IPS DF 4.7 (cell line): ENCODE data around the gene IGF1R.

Source experiments
- DNase-seq: peaks from one replicate; pipeline ENCODE4 v3.0.0-alpha.2; 2013; ENCODE audit warnings: low spot score; ENCODE audit errors: extremely low read depth

The IGF1R gene

DNA sequence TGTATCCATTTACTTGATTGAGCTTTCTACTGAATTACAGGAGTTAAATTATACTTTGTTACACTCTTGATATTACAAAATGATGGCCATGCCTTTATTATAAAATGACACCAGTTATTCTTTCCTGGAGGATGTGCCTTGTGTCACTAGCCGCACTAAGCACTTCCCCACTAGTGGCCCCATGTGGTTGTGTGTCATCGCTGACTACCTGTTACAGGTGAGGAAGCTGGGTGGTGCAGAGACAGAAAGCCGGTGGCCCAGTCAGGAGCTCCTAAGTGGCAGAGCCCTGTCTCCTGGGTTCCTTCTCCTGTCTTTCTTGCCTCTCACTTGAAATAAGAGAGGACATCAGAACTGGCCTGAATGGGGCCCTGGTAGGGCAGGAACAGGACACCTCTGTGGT lies 96.8 kb downstream of the IGF1R start:
- DNase-seq, result no peak

DNA sequence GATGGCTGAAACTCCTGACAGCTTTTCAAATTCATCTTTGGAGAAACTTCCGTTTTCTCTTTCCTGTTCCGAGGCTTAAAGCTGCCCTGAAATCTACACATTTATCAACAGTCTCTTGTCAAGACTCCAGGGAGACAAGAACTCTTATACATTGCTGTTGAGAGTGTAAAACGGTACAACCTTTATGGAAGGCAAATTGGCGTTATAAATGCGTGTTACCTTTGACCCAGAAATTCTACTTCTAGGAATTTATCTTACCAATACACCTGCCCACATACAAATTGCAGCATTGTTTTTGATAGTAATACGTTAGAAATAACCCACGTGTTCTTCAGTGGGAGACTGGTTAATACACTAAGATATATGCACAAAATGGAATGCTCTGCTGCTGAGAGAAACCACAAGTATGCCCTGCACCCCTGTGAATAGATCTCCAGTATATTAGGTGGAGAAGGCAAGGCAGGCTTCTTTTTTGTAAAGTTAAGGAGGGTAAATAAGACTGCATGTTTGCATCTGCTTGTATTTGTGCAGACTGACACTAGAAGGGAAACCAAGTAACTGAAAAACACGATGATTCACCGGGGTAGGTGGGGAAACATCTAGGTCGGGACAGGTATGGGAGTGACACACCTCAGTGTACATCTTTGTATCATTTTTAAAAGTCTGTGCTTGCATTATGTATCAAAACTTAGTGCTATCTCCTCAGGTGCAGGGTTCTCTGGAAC lies 97.5 kb downstream of the IGF1R start:
- DNase-seq, result no peak

DNA sequence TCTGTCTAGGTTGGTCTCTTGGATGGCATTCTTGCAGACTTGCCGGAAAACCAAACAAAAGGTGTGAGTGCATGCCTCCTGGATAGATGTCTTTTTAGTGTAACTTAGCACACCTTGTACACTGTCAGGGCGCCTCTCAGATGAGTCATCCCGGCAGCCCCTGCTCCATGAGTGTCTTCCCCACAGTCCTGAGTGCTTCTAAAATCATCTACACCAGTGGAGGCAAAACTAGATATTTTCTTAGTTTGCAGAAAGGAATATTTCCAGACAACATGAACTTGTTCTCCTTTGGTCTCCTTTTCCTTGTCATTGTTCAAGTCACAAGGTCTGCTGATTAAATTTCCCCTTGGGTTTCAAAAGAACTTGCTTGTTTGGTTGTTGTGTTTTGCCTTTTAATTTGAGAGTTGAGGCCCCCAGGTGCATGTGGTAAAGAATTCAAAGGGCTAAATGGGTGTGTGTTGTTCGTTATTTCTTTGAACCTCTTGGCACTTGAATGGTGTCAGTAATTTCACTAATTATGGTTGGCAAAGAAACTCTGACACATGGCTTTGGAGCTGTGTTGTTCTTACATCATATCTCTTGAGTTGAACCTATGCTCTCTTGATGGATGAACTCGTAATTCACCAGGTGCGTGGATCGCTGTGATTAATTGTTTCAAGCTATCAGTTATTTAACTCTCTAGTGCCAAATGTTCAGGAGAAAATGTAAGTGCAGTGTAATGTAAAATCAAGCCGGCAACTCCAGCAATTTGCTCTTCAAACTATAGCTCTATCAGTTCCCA lies 98.2 kb downstream of the IGF1R start:
- DNase-seq, result no peak

DNA sequence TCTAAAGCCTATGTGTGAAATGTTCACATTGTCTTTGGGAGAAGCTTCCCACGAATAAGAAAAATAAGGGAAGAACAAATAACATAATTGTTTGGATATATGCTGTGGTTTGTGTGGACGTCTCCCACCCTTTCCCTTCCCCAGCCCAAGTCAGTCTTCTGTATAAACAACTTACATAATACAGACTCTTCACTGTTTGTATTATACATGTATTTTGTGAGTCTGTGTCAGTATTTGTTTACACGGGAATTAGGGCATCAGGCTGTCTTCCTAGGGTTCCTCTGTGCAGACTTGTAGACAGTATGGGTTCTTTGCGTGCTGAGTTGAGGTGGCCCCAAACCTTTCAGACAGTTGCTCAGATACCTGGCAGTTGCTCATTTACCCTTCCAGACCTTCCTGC lies 103.4 kb downstream of the IGF1R start:
- DNase-seq, result no peak

DNA sequence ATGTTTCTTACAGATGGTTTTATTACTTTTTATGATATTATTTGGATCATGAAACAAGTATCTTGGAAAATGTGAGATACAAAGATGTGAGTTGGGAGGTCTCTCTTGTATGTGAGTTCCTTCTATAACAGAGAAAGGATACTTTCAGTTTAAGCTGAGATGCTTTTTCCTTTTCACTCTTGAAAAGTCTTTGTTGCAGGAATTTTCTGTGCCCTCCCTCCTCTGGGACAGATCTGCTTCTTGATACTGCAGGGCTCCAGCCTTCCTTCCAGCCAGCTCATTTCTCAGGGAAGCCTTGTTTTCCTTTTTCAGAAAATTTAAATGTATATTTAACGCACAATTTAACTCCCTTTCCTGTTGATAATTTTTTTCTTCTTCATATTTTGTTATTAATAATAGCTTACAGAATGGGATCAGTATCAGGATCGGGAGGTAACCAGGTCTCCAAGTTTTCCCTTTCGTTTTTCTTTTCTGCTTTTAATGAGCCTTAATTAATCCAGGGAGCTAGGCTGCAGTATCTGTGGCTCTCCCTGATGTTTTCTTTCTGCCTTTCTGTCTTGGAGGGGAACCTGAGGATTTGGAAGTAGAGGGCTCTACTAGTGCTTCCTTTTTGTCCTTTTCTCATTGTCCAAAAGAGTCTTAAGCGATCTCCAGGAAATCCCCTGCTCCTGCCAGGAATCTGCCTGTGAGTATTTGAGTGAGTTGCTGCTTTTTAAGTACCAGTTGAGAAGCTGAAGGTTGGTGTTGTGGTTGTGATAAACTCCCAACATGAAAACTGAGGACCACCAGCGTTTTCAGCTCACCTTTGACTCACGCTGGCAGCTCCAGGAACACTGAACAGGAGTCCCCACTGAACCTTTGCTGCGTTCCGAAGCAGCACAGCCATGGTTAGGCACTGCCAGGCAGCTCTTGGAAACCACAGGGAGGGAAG lies 105.7 kb downstream of the IGF1R start:
- no peak for DNase-seq

DNA sequence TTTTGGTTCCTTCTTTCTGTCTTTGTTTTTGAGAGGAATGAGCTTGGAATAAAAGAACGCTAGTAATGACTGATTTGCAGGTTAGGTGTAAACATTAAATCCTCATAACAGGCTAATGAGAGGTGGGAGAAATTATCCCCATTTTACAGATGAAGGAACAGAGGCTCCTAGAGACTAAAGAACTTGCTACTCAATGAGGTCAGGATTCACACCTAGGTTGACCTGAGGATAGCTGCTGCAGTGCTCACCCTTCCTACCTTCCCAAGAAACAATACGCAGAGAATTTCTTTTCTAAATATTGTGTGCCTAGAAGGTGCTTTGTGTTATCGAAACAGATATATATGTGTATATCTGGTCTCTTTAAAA lies 106.3 kb downstream of the IGF1R start:
- DNase-seq, result no peak

DNA sequence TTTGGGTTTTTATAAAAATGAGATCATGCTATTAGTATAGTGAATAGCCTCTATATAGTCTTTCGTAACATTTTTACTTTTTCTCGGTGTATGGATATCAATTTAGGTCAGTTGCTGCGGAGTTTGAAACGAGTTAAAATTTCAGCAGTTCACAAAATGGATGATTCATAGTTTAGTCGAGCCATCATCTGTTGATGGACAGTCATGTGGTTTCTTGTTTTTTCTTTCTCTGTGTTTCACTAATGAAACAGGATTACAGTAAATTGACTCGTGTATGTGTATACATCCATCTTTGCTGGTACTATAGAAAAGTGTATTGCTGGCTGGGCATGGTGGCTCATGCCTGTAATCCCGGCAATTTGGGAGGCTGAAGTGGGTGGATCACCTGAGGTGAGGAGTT lies 106.8 kb downstream of the IGF1R start:
- no peak for DNase-seq

DNA sequence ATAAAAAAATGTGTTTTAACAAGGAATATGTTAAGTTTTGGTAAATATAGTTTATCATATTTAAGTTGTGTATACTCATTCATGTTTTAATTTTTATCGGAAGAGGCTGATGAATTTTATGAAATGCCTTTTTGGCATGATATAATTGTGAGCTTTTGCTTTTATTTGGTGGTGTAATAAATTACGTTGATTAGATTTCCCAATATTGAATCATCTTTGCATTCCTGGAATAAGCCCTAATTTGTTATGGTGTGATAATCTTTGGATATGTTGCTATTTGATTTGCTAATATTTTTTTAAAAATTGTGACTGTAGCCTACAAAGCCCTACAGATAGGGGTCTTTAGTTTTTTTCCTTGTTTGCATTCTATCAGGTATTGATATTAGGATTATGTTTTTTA lies 107.4 kb downstream of the IGF1R start:
- no peak for DNase-seq

DNA sequence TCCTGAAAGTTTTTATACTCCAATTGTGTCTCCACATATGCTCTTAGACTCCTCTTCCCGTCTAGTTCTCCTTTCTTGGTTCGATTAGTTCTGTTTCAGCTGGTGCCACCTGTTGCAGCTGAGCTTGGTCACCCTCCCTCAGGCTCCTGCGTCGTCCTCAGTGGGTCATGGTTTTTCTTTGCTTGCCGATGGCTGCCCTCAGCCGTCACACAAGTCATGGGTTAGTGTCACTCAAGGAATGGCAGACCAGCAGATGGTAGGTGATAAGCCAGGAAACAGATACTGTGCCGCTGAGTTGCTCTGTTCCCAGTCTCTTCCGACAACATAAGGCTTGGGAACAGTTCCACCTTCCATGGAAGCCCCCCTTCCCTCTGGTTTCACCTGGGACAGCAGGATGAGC lies 109.9 kb downstream of the IGF1R start:
- no peak for DNase-seq

DNA sequence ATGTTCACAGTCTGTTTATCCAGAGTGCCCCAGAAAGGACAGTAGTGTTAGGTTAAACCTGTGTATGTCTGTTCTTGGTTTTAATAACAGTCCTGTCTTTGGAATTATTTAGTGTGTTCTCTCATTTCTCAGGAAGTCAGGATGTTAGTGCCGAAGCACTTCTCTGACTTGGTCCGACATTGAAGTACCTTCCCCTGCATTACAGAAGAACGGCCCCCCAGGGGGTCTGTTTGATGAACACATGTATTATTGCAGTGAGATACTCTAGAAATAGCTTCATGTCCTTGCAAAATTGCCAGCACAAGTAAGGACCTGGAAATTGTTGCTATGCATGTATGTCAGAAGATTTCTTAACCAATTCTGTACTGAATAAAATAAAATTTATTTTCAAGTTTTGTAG lies 110.9 kb downstream of the IGF1R start:
- no peak for DNase-seq

DNA sequence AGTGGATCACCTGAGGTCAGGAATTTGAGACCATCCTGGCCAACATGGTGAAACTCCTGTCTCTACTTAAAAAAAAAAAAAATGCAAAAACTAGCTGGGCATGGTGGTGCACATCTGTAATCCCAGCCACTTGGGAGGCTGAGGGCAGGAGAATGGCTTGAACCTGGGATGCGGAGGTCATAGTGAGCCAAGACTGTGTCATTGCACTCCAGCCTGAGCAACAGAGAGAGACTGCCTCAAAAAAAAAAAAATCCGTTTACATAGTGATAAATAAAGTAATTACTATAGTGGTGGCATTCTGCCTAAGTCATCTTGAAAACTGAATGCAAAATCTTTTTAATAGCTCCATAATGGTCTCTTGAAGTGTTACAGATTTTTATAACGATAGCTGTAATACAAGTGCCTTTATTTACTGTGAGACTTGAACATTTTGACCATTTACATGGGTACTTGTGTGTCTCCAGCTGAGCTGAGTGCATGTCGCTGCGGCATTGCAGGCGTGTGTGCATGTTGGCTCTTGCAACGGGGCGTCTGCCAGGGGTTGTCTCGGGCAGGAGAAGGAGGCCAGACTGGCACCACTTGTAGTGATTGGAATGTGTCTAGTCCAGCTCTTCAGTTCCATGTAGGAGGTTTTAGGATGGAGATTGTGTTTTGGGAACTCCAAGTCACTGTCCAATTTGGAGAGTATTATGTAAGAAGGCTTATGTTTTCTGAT lies 111.9 kb downstream of the IGF1R start:
- DNase-seq, result no peak

DNA sequence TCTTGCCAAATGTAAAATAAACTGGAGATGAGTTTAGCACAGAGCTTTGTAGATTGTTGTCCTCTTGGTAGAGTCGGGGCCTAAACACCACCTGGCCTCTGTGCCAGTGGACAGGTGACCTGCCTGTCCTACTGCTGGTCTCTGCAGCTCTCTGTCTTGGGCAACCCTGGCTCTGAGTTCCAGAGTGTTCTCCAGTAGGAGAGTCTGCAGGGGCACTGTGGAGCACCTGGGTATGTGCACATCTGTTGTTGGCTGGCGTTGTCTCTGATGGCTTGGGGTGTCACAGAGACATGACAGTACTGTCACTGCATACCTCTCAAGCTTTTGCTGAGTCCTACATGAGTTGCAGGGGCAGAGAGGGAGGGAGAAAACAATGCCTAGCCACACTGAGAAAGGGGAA lies 112.6 kb downstream of the IGF1R start:
- DNase-seq, result no peak

DNA sequence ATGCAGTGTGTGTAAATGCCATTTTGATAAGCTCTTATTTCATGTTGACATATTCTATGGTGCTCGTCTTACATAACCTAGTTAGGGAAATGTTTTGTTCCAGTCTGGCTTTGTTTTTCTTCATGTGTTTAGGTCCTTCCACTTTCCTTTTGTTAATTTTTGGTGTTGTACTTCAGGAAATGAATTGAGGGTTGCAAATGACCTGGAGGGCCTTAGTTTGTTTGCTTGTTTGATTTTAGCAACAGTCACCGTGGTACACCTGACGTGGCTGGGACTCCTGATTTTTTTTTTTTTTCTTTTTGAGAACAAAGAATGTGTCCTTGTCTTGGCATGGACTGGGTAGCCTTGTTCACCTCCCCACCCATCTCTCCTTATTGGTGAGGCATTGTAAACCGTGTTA lies 114.8 kb downstream of the IGF1R start:
- no peak for DNase-seq

DNA sequence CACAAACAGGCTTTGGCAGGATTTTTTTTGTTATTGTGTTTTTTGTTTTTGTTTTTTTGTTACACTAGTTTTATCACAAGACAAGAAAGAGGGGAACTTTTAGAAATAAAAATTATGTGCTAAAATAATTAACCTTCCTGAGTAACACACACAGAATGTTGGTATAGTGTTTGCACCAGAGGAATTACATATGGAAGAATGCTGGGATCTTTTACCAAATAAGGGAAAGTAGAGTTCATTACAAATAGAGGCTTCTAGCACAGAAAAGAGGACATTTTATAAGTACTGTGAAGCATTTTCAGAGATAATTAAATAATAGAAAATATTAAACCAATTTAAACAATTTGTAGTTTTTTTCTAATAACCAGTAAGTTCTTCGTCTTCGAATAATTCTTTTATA lies 116.0 kb downstream of the IGF1R start:
- DNase-seq, result no peak

DNA sequence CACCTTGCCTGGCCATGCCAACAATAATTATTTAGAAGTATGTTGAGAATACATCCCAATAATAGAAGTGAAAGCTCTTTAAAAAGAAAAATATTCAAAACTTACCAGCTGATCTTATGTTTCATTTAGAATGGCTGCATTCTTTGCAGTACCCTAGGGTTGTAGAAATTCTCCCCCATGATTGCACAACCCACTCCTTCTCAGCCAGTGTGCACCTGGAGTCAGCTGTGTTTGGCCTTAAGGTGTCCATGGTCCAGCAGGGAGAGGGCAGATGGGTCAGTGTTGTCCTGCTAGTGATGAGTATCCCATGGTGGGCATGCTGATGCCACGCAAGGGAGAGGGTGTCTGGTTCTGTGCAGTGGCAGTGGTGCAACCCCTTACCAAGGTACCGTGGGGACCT lies 117.3 kb downstream of the IGF1R start:
- DNase-seq, result no peak

DNA sequence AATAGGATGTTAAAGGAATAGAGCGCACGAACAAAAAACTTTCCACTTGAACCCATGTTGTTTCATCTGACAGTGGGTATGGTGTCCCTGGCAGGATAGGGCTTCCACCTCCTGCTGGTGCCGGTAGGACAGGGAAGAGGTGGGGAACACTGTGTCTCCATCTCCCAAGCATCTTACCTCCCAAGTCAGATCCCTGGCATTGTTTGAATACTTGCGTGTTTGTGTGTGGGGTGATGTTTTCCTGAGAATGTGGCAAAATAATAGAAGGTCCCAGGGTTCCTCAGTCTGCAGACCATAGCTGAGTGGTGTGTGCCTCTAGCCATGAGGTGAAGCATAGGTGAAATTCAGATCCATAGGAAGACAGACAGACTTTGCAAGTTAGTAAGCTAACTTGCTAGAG lies 119.4 kb downstream of the IGF1R start:
- DNase-seq, result no peak

DNA sequence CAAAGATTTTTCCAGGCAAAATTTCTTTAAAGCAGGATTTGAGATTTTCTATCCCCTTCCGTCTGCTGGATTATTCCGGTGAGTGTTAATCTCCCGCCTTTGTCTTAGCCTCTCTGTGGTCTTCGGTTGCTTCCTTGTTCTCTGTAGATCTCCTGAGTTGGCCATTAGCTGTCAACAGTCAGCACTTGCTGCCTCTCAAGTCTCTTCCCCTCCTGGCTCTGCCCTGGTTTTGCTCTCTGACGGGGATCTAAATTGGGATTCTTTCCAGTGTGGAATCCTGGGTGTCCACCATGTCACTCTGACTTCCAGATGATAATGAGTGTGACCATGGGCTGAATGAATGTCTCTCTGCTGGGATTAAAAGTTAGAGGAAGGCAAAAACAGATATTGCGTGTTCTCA lies 121.5 kb downstream of the IGF1R start:
- no peak for DNase-seq

DNA sequence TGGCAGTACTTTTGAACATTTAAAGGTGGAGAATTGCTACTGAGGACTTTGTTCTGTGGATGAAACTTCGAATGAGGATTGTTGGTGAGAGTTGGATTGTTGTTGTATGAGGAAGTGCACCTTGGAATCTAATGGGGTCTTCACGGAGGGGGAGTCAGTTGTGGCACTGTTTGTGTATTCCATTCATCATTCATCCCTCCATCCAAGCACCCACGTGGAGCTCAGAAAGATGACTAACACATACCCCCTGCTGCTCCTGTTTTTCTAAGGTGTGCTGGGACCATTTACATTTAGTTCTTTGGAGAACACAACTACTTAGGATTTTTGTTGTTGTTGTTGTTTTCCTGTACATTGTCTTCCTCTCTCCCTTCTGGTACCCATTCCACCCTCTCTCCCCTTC lies 122.6 kb downstream of the IGF1R start:
- DNase-seq, result no peak

DNA sequence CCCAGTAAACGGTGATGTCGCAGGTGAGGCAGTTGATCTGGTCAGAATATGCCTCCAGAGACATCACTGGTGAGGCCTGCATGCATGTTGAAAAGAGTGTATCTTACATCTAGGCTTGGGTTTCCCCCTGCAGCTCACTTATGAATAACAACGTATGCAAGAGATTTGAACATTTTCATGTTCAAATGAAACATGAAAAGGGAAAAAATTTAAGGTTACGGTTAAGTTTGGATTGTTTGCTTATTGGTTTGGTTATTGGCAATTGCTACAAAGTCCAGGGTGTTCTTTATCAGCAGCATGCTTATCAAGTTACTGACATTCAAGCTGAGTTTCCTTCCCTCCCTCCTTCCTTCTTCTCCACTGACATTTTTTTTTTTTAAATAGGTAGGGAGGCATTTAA lies 123.2 kb downstream of the IGF1R start:
- no peak for DNase-seq

DNA sequence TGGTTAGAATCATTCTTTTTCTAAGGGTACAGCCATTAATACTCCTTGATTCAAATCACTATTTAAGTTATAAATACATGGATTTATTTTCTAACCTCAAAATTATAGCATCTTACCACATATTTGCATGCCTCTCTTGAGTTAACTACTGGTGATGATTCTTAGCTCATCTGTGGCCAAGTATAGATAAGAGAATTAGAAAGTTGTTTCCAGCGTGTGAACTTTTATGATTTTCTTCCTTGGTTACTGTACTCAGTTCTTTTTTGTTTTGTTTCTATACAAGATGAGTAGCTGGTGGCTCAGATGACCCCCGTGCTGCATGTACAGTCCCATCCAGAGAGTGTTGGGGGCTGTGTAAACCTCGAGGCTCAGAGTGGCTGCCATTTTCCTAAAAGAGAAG lies 124.6 kb downstream of the IGF1R start:
- no peak for DNase-seq

DNA sequence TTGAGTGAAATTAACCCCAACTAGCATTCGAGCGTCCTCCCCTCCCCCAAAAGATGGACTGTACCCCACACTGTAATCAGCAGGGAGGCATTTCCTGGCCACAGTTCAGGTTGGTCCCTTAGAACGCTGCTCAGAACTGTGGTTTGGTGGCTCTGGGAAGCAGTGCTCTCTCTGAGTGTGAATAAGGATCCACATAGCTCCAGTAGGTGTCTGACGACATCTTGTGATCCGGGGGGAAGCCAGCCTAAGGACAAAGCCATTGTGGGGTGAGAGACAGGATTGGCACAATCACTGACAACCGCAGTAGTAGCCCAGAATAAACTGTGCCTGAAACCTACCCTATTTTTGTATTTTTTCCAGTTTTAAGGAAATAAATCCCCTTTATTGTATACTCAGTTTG lies 125.3 kb downstream of the IGF1R start:
- DNase-seq, result no peak
